ENCODE data around the gene NHERF1.

NHERF1 gene

DNA sequence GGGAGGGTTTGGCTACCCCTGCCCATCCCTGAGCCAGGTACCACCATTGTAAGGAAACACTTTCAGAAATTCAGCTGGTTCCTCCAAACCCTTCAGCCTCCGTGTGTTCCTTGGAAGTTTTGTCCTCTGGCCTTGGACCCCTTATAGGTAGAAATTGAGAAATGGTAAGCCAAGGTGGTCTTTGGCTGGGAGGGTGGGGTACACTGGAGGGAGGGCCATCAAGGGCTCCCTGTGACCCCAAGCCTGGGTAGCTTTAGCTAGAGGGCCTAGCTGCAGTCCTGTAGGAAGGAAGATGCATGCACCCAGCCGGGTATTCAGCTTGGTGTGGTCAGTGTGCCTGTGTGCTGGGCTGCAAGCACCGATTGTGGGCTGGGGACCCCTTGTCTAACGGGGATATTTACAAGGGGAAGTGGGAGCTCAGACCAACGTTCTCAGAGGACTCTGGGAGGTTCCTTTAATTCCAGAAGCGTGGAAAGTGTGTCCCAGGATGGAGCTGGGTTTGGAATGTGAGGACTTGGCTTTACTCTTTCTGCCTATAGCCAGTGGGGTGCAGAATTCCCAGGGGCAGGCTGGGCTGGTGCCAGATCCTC lies 20.9 kb downstream of the NHERF1 start:
- no peak for DNase-seq

DNA sequence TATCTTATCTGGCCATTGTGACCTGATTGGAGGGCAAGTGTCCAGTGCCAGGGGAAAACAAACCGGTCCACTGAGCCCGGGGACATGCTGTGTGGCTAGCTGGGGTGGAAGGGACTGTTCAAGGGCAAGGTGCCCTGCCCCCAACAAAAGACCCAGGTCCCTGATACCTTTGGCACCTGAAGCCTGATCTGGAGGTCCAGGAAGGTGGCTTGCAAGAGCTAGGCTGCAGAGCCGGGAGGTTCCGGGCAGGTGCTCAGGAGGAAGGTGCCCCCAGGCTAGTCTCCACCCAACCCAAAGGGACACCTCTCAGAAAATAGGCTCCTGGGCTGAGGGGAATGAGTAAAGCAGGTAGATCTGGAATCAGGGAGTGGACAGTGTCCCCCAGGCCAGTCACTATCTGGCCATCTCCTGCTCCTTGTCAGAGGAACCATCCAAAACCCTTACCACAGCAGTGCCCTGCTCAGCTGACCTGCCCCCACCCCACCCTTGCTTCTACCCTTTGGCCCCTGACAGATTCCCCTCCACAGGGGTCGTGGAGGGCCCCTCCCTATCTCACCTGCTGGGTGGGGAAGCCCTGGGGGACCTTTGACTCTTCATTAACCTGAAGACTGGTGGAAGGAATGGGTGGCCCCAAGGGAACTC lies 21.5 kb downstream of the NHERF1 start:
- no peak for DNase-seq

DNA sequence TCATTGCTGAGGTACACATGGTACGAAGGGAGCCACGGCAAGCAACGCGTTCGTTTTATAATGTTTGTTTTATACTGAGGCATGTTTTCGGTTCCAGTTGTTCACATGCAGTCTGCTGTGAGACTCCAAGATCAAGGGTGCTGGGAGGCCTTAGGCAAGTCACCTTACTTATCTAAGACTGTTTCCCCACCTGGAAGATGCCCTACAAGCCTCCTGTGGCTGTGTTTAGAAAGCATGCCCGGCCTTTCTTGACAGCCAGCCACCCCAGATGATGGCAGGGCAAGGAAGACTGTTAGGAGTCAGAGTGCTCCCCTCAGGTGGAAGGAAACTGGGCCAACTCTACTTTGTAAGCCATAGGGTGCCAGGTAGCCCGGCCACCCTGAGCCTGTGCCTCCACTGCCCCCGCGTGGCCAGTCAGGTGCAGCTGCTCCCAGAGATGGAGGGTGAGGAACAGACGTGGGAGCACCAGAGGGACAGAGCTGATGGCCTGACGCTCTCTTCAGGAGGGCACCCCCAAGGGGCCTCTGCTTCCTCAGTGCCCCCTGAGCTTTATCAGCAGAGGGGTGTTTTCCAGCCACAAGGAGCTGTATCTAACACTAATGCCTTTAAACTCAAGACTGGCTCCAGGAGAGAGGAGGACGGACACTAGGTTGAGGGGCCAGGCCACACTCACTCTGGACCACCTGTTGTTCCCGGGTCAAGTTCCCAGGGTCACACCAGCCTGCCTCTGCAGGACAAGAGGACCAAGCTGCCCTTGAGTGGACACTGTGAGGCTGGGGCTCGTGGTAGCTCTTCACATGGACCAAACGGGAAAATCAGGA lies 22.3 kb downstream of the NHERF1 start:
- peak; percentile 47 to 77 (median 67) for DNase-seq

GRCh38 chr17:74771319-74771914 lies 23.0 kb downstream of the NHERF1 start:
- DNase-seq = no peak

DNA sequence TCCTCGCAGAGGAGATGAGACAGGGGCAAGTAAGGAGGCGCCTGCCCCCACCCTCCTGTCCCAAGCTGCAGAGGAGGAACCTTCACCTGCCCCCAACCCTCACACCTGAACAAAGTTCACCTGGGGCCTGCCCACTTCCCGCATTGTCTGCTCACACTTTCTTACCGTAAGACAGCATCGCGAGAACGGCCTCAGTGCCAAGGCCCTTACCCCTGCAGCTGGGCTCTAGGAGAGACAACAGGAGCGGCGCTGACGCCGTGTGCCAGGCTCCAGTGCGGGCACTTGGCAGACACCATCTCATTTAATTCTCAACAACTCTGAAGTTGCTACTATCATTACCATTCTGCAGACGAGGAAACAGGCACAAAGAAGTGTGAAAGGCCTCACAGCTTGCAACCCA lies 23.6 kb downstream of the NHERF1 start:
- no peak for DNase-seq

- DNase-seq = no peak
Measured at GRCh38 chr17:74773414-74773813, 25.0 kb downstream of the NHERF1 start.

- no peak for DNase-seq
Measured at GRCh38 chr17:74773871-74774286, 25.5 kb downstream of the NHERF1 start.

DNA sequence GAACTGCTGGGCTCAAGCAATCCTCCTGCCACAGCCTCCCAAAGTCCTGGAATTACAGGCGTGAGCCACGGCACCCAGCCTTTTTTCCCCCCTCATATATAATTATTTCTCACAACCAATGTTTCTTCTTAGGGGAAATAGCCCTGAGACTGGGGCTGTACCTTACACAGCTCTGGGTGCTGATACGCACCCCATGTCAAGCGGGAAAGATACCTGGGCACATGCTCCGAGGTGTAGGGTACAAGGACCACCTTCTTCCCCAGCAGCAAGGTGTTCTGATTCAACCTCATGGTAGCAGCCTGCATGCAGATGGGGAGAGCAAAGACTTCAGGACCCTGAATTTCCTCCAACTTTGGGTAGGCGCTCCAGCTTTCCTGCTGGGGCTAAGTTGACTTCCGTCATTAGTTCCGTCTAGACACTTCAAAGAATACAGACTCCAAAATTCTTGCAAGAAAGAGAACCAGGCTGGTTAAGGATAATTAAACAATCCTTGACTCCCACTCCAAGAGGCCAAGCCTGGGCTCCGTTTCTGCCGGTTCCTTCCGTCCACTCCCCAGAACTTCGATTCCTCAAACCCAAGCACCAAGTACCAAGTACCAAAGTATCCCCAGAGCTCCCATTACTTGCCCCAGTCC lies 27.1 kb downstream of the NHERF1 start:
- no peak for DNase-seq

GRCh38 chr17:74776044-74776962 lies 27.9 kb downstream of the NHERF1 start, which contains the start of gene NAT9:
NAT9 (minus strand) TSS chr17:74776345; CDS start chr17:74775698, 647 bp downstream.
- DNase-seq = peak; percentile 96 to 99 (median 98)

- peak in 1 of 5 experiments; percentile 39 for DNase-seq
Measured at GRCh38 chr17:74776990-74777389, 28.6 kb downstream of the NHERF1 start.

DNA sequence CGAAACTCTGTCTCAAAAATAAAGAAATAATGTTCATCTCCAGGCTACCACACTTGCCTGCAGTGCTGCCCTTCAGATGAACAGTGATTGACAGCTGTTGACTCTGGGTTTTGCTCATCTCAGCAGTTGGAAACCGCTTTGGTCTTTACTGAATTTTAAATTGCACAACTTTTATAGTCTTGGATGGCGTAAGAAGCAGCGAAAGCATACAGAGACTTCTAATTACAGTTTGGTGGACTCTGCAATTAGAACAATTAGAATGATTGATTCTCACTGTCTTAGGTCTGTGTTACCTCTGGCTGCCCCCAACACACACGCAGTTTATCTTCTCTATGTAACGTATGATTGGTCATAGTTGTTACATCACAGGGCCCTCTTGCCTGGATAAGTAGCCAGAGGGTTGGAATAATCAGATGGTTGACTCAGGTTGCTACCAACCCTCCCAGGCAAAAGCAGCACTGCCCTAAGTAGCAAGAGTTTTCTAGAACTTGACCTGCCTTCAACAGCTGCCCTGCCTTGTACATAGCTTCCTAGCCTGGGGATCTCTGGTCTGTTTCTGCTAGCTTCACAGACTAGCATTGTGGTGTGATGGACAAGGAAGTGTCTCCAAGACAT lies 29.6 kb downstream of the NHERF1 start:
- DNase-seq = no peak

DNA sequence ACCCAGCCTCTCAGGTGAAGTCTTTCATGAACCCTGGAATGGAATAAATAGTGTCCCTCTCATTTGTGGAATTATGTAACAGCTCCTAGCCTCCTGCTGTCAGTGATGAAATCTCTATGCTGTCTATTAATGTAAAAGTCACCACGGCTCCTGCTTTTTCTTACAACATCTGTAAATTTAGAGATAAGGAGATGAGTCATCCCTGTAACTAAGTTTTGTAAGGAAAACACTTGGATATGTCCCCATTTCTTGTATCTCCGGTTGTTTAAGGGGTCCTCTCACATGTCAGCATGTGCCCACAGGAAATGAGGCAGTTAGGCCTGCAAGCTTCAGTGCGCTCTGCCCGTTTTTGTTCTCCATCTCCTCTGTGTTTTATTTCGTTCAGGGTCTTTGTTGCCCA lies 30.5 kb downstream of the NHERF1 start:
- no peak for DNase-seq

- DNase-seq = no peak
Measured at GRCh38 chr17:74779501-74779900, 31.1 kb downstream of the NHERF1 start.

GRCh38 chr17:74779948-74780400 lies 31.5 kb downstream of the NHERF1 start:
- peak in 4 of 5 experiments; percentile 33 to 97 (median 58) for DNase-seq

- peak in 2 of 5 experiments; percentile 21 to 74 for DNase-seq
Measured at GRCh38 chr17:74780443-74781238, 32.2 kb downstream of the NHERF1 start.

- no peak for DNase-seq
Measured at GRCh38 chr17:74782571-74782970, 34.1 kb downstream of the NHERF1 start.

GRCh38 chr17:74784125-74784810 lies 35.8 kb downstream of the NHERF1 start:
- no peak for DNase-seq

DNA sequence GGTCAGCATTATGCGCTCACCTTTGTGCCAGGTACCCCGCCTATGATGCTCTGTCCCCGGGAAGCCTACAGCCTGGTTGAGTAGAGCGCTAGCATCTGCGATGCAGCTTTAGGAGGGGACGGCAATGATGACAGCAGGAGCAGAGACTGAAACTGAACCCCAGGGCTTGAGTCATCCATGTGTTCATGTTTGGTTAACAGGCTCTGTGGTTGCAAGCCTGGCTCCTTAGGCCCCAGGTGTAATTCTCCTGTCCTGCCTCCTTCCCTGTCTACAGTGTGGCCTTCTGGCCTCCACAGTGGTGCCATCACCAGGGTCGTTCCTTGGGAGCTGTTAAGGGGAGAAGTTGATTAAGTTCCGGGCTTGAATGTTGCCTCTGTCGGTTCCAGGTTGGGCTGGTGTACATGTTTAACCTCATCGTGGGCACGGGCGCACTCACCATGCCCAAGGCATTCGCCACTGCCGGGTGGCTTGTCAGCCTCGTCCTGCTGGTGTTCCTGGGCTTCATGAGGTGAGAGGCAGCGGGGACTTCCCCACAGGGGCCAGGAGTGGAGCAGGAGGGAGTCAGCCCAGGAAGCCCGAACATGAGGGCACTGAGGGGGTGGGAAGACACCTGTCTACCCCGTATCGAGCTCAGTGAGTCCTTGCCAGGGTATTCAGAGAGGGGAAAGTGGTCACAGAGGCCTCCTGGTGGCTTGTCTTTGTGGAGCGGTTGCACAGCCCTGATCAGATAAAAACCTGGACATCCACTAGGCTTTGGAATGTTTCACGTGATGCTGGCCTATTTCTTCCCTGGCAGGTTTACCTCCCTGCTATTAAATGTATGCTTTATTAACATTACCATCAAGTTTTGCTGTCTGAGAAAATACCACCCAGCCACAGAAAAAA lies 36.9 kb downstream of the NHERF1 start:
- no peak for DNase-seq

DNA sequence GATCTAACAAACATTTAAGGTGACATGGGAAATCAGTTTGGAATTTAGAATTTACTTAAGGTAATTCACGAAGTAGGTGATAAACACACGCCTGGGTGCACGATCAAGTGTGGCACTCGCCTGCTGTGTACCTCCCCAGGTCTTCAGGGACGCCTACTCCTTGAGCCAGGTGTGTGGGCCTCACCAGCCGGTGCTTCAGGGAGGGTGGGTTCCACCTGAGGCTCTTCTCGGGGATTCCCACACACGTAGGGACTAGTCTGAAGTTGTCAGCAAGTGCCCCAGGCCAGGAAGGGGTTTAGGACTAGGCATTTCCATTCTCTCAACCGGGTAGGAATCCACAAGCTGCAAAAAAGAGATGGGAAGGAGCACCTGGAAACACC lies 37.5 kb downstream of the NHERF1 start:
- DNase-seq = no peak

Measured in T-helper 2 cell (primary cell).